K562 (cell line): Measurements from ENCODE around the gene PCMTD2. TPM values are rescaled to one million over a fixed set of nuclear protein-coding genes. Genes with fewer than 3 reads are reported as not detected.

Source experiments
- KDM5B ChIP-seq: fragments of 200-600 bp; sonication (generic); IDR thresholded peaks from 2 replicates; pipeline ENCODE4 v1.6.1; 2012; ENCODE audit warnings: low read depth, mild to moderate bottlenecking, moderate library complexity, low read length, control low read depth, inconsistent platforms; ENCODE audit not compliant: insufficient replicate concordance
- KLF6 ChIP-seq: fragments of 250-450 bp; sonication (Bioruptor Pico); IDR thresholded peaks from 2 replicates; pipeline ENCODE4 v1.4.0; 2020; ENCODE audit warnings: mild to moderate bottlenecking, moderate library complexity, borderline replicate concordance
- USF1 ChIP-seq: sonication (generic); formaldehyde crosslinking; IDR thresholded peaks from 2 replicates; pipeline ENCODE4 v1.9.0; 2022; ENCODE audit warnings: mild to moderate bottlenecking, missing genetic modification reagents
- ZBTB11 ChIP-seq, 3 experiments: fragments of 200-800 bp in 1 of 3; fragments of 250-450 bp in 1 of 3; fragments of 450-650 bp in 1 of 3; sonication (Bioruptor Pico) in 1 of 3; sonication (Bioruptor generic) in 1 of 3; formaldehyde crosslinking in 1 of 3; IDR thresholded peaks; 2 replicates each; pipeline versions ENCODE4 v1.6.1 to v1.8.0; 2016 to 2022; ENCODE audit warnings: mild to moderate bottlenecking in 2 of 3, missing genetic modification characterization in 2 of 3, missing compliant biosample characterization in 1 of 3, moderate library complexity in 1 of 3
- polyA plus RNA-seq, 8 experiments: library from polyadenylated mRNA; depleted of rRNA in 4 of 8; stranded (reverse) in 5 of 8; unstranded in 3 of 8; fragments of >200 nt; fragmentation: Nextera tagmentation in 2 of 8; fragmentation: Illumina TruSeq in 1 of 8; extraction: Ambion mirVana in 2 of 8; extraction: Trizol in 1 of 8; gene quantifications; 2 replicates each; pipeline versions ENCODE4 v1.2.1 to v1.2.3, GENCODE V29; 2011 to 2014; ENCODE audit warnings: inconsistent platforms in 1 of 8, missing spikeins in 1 of 8
- total RNA-seq, 7 experiments: library from RNA; depleted of rRNA in 6 of 7; stranded (reverse); fragments of >200 nt in 6 of 7; fragmentation: Illumina TruSeq in 2 of 7; extraction: Trizol in 2 of 7; gene quantifications; 2 replicates each; pipeline versions ENCODE4 v1.2.1 to v1.2.3, GENCODE V29; 2011 to 2021; ENCODE audit warnings: low replicate concordance in 1 of 7

PCMTD2 gene
- total and polyA plus RNA-seq, 9 of the 15 experiments (the other 6 are each of a cell fraction or from before 2014, with no cell fraction given), result 11.3 to 49.3 (median 28.4) TPM

DNA sequence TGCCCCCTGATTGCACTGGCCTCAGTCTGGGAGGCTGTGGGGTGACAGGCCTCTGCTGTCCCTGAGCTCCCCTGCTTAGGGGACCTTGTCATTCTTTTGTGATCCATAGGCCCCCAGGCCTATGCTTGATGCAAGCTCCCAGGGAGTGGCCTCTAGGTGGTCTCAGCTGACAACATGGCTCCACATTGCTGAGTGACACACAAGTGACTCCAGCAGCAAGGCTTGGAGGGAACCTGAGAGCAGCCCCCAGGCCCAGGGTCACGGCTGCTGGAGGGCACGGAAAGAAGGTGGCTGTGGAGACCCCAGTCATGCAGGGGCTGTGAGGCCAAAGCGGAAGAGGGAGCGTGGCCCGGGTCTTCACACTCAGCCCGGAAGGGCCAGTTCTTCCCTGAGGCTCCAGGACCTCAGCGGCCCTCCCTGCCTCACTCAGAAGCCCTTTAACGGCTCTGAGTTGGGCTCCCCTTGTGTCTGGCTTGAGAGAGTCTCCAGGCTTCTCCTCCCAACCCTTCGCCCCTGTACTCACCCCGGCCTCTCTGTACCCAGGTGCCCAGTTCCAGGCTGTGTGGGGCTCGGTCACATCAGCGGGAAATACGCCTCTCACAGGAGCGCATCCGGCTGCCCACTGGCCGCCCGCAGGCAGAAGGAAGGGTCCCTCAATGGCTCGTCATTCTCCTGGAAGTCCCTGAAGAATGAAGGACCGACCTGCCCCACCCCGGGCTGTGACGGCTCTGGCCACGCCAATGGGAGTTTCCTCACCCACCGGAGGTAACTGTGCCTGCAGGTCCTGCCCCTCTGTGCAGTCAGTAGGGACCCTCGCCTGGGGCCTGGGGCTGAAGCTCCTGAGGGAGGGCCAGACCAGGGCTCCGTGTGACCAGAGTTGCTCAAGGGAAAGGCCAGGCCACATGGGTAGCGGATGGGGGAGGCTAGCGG is 23.7 kb upstream of the PCMTD2 start (continued):
- TF ChIP-seq USF1 (CRISPR knock-in tag), result no peak
- TF ChIP-seq ZBTB11 (CRISPR knock-in tag; IDR thresholded peaks at IDR 0.05), result no peak
- no peak for TF ChIP-seq KLF6
- TF ChIP-seq KDM5B, result no peak
